ENCODE data around the gene CEP192. TPM values are rescaled to one million over a fixed set of nuclear protein-coding genes. Genes with fewer than 3 reads are reported as not detected.

CEP192 gene
- total RNA-seq, 1 experiment from 2014 or later = 37.2 TPM

GRCh38 chr18:13165636-13166423 lies 174.7 kb downstream of the CEP192 start:
- no peak for DNase-seq (ENCODE audit: low read depth in 1 of 2, low spot score in 2 of 2)

GRCh38 chr18:13173578-13174145 lies 182.5 kb downstream of the CEP192 start:
- H3K36me3 ChIP-seq = no peaks in the 10 kb centered on the region
- peaks cover 3% of the 10 kb centered on the region for H3K27me3 ChIP-seq (replicated peaks)
- no peaks in the 10 kb centered on the region for H3K4me1 ChIP-seq (replicated peaks)
- no peak for DNase-seq (ENCODE audit: low read depth in 1 of 2, low spot score in 2 of 2)
- no peak overlapping the region for H3K27ac ChIP-seq
- no peak overlapping the region for H3K4me3 ChIP-seq
- no peaks in the 10 kb centered on the region for H3K9me3 ChIP-seq (replicated peaks)

More at GRCh38 chr18:13165636-13166423, 174.7 kb downstream of the CEP192 start:
- no peak overlapping the region for H3K4me3 ChIP-seq
- no peaks in the 10 kb centered on the region for H3K36me3 ChIP-seq
- no peak overlapping the region for H3K27ac ChIP-seq
- no peaks in the 10 kb centered on the region; the same call in 1 of the 2 replicates for H3K27me3 ChIP-seq (replicated peaks)
- H3K4me1 ChIP-seq (replicated peaks) = no peaks in the 10 kb centered on the region
- H3K9me3 ChIP-seq (replicated peaks) = no peaks in the 10 kb centered on the region

Other genes starting within 250 kb of the CEP192 start
- gene PTPN2, start 107.1 kb upstream of the CEP192 start, total RNA-seq (2014; rRNA removed; shearing (Covaris generic)) = 52.2 and 52.7 TPM in 2 replicates
- gene SEH1L, start 43.4 kb upstream of the CEP192 start, total RNA-seq (2014; rRNA removed; shearing (Covaris generic)) = 39.5 and 61.2 TPM in 2 replicates
- gene LDLRAD4, start 227.4 kb downstream of the CEP192 start, total RNA-seq (2014; rRNA removed; shearing (Covaris generic)) = 0.09 and 0.68 TPM in 2 replicates

All from SJSA1 (cell line).